ENCODE results near the gene SMARCC2. TPM values are rescaled to one million over a fixed set of nuclear protein-coding genes. Genes with fewer than 3 reads are reported as not detected.

Gene SMARCC2
- total RNA-seq: 10 to 100 TPM; 48.6 to 83.5 (median 66.2) TPM
- 10 to 100 TPM; 21.4 to 27.6 TPM for polyA plus RNA-seq
- long read RNA-seq, donor 1, full-length matches to known transcripts: 49 of 115 reads
- long read RNA-seq, donor 1, partial matches to known transcripts: 28 of 115 reads
- long read RNA-seq, donor 1, other reads (novel, unspliced or antisense): 38 of 115 reads
- long read RNA-seq, donor 2, full-length matches to known transcripts: 60 of 187 reads
- long read RNA-seq, donor 2, partial matches to known transcripts: 73 of 187 reads
- long read RNA-seq, donor 2, other reads (novel, unspliced or antisense): 54 of 187 reads
- long read RNA-seq, donor 3, full-length matches to known transcripts: 24 of 74 reads
- long read RNA-seq, donor 3, partial matches to known transcripts: 11 of 74 reads
- long read RNA-seq, donor 3, other reads (novel, unspliced or antisense): 39 of 74 reads

DNA sequence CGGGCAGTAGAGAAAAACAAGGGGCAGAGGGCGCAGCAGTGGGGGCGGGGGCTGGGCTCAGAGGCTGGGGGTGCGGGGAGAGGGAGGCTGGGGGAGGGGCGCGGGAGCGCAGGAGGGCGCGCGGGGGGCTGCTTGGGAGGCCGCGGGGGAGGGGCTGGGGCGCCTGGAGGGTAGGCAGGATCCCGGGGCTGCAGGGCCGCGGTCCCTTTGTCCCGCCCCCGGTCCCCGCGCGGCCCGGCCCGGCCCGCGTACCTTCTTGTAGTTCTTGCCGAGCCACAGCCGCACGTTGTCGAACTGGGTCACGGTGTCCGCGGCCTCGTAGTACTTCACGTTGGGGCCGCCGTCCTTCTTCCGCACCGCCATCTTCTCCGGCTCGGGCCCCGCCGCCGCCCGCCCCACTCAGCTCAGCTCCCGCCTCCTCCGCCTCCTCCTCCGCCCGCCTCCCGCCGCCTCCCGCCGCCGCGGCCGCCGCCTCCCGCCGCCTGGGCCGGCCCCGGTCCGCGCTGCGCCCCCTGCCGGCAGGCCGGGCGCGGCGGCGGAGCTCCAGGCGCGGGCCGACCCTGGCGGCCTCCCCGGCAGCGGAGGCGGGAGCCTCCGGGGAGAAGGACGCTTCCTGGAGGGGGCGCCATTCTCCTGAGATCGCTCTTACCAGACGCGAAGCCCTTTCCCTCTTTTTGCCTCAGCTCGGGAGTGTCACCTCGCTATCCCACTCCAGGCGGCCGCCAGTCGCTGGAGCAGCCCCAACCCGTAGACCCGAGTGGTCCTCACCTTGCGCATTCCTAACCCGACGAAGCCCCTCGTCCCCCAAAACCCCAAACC is at the start of gene SMARCC2:
TSS of gene SMARCC2 (minus strand) at position 385 of the 819 bp plus-strand sequence. CDS start at position 363, 22 bp downstream.
- Histone ChIP-seq H3K36me3 (peaks cover 0 to 33% (median 26%) of the 10 kb centered on the region in 9 donors), H3K4me3 (peak within 1 kb of the TSS; percentile 60 to 99 (median 84)), H3K27ac (peak within 1 kb of the TSS; percentile 73 to 98 (median 91)), H3K9me3 (no peaks in the 10 kb centered on the region), H3K27me3 (no peaks in the 10 kb centered on the region), H3K4me1 (peaks cover 0 to 38% (median 17%) of the 10 kb centered on the region in 12 donors)
- intact Hi-C loops (cut with DNase I): loop anchor here (1.0 to 10.0 kb wide), 6 partner anchors 31 to 145 kb away; partner anchors contain the start of genes ZC3H10 (in 6 of the 10), MYL6 (in 1 of the 10), NABP2 (in 1 of the 10) and RNF41 (in 1 of the 10)
- DNase-seq (peak; percentile 87 to 94 (median 91)), ATAC-seq (peak; percentile 85 to 94 (median 88))
- TF ChIP-seq, protein P1, sequence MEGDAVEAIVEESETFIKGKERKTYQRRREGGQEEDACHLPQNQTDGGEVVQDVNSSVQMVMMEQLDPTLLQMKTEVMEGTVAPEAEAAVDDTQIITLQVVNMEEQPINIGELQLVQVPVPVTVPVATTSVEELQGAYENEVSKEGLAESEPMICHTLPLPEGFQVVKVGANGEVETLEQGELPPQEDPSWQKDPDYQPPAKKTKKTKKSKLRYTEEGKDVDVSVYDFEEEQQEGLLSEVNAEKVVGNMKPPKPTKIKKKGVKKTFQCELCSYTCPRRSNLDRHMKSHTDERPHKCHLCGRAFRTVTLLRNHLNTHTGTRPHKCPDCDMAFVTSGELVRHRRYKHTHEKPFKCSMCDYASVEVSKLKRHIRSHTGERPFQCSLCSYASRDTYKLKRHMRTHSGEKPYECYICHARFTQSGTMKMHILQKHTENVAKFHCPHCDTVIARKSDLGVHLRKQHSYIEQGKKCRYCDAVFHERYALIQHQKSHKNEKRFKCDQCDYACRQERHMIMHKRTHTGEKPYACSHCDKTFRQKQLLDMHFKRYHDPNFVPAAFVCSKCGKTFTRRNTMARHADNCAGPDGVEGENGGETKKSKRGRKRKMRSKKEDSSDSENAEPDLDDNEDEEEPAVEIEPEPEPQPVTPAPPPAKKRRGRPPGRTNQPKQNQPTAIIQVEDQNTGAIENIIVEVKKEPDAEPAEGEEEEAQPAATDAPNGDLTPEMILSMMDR (IDR thresholded peaks at IDR 0.05): peak; percentile 61 to 87 (median 72)
- TF ChIP-seq POLR2A (IDR thresholded peaks at IDR 0.05): peak in 1 of 2 donors; percentile 30
- WGBS, 4 donors: 0 to 2% (median 0%) methylated on average over 42 to 92 of the region's 93 CpGs

DNA sequence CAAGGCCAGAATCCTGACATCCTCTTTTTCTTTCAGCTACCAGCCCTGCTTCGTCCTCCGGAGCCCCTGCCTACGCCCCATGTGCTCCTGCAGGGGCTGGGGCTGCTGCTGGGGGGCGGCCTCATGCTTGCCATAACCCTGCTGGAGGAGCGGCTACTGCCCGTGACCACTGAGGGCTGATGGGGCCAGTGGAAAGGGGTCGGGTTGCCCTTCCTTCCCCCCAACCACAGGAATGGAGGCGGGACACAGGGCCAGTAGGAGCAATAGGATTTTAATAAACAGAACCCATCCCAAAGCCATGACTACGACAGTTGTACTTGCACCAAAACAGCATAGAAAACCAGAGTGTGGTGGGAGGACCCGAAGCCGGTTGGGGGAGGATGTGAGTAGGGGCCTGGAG is 48.3 kb upstream of the SMARCC2 start:
- H3K27ac ChIP-seq: no peak overlapping the region
- no peak for ATAC-seq
- no peaks in the 10 kb centered on the region for H3K9me3 ChIP-seq
- no peak overlapping the region for H3K4me3 ChIP-seq
- H3K36me3 ChIP-seq: peaks cover 0 to 50% (median 32%) of the 10 kb centered on the region in 9 donors
- no peaks in the 10 kb centered on the region for H3K4me1 ChIP-seq
- WGBS, 4 donors: 76 to 83% (median 80%) methylated on average over 11 of the region's 11 CpGs
- DNase-seq: peak in 1 of 5 donors; percentile 24
- no peaks in the 10 kb centered on the region for H3K27me3 ChIP-seq
- TF ChIP-seq, protein P1 (IDR thresholded peaks at IDR 0.05): no peak
- no peak for TF ChIP-seq POLR2A (IDR thresholded peaks at IDR 0.05)
- intact Hi-C loops (cut with DNase I): no loop called here

DNA sequence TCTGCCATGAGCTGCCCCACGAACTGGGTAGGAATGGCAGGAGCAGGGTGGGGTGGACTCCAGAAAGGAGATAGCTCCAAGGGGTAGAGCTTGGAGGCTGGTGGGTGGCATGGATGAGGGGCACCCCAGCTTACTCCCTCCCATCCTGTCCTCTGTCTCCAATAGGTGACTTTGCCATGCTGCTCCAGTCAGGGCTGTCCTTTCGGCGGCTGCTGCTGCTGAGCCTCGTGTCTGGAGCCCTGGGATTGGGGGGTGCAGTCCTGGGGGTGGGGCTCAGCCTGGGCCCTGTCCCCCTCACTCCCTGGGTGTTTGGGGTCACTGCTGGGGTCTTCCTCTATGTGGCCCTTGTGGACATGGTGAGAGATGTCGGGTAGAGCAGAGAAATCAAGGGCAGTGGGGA is 47.7 kb upstream of the SMARCC2 start:
- Histone ChIP-seq H3K4me1 (no peaks in the 10 kb centered on the region), H3K4me3 (no peak overlapping the region), H3K27ac (no peak overlapping the region), H3K9me3 (no peaks in the 10 kb centered on the region), H3K36me3 (peaks cover 0 to 44% (median 27%) of the 10 kb centered on the region in 9 donors), H3K27me3 (no peaks in the 10 kb centered on the region)
- intact Hi-C loops (cut with DNase I): no loop called here
- ATAC-seq (peak in 2 of 4 donors; percentile 5 to 6), DNase-seq (peak in 1 of 5 donors; percentile 21)
- TF ChIP-seq POLR2A (IDR thresholded peaks at IDR 0.05): no peak
- 73 to 88% (median 74%) methylated on average over 1 to 5 of the region's 5 CpGs for WGBS, 4 donors

DNA sequence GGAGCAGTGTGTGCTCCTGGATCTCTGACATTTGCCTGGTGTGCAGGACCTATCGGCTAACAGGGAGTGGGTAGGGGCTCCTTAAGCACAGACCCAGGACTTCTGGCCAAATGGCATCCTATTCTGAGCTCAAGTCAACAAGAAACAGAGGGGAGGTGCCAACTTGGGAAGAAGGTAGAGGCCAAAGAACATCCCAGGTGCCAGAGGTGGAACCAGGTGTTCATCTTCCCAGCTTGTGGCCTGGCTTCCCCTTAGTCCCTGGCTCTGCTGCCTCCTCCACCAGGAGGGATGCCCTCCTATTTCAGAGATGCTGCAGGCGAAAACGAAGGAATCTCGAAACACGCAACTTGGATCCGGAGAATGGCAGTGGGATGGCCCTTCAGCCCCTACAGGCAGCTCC is 46.8 kb upstream of the SMARCC2 start:
- Histone ChIP-seq H3K4me3 (no peak overlapping the region), H3K4me1 (no peaks in the 10 kb centered on the region), H3K27ac (no peak overlapping the region), H3K27me3 (no peaks in the 10 kb centered on the region), H3K9me3 (no peaks in the 10 kb centered on the region), H3K36me3 (peaks cover 0 to 35% (median 18%) of the 10 kb centered on the region in 9 donors)
- TF ChIP-seq POLR2A (IDR thresholded peaks at IDR 0.05): no peak
- TF ChIP-seq, protein P1 (IDR thresholded peaks at IDR 0.05): no peak
- intact Hi-C loops (cut with DNase I): no loop called here
- DNase-seq (no peak), ATAC-seq (no peak)
- 94 to 98% (median 95%) methylated on average over 6 of the region's 6 CpGs for WGBS, 4 donors

Measured in heart left ventricle (tissue), 16 donors.